ENCODE measurements around the gene PRR15.
"Not testable (repeated sequence)": the region's sequence is repeated elsewhere in the genome, so short reads cannot be mapped to it uniquely, and the experiment has no call there.

The PRR15 gene

GRCh38 chr7:29563590-29564495, at the start of gene PRR15:
TSS of gene PRR15 (plus strand) at chr7:29563835. CDS start at chr7:29566330, 2,495 bp downstream.
- no peak for DNase-seq (ENCODE audit: low read depth)

GRCh38 chr7:29516491-29516890, 47.1 kb upstream of the PRR15 start:
- no peak for DNase-seq (ENCODE audit: low read depth)

GRCh38 chr7:29518616-29519015, 45.0 kb upstream of the PRR15 start:
- no peak for DNase-seq (ENCODE audit: low read depth)

GRCh38 chr7:29523728-29524127, 39.9 kb upstream of the PRR15 start:
- no peak for DNase-seq (ENCODE audit: low read depth)

- no peak for DNase-seq (ENCODE audit: low read depth)
Observed at GRCh38 chr7:29527505-29528108, 36.0 kb upstream of the PRR15 start.

- not testable (repeated sequence) for DNase-seq (ENCODE audit: low read depth)
Observed at GRCh38 chr7:29528526-29528925, 35.1 kb upstream of the PRR15 start.

- no peak for DNase-seq (ENCODE audit: low read depth)
Observed at GRCh38 chr7:29538389-29538788, 25.2 kb upstream of the PRR15 start.

GRCh38 chr7:29539471-29539870, 24.2 kb upstream of the PRR15 start:
- no peak for DNase-seq (ENCODE audit: low read depth)

- DNase-seq (ENCODE audit: low read depth): no peak
Observed at GRCh38 chr7:29547421-29547820, 16.2 kb upstream of the PRR15 start.

GRCh38 chr7:29548823-29549222, 14.8 kb upstream of the PRR15 start:
- DNase-seq (ENCODE audit: low read depth): no peak

GRCh38 chr7:29552392-29552791, 11.2 kb upstream of the PRR15 start:
- DNase-seq (ENCODE audit: low read depth): no peak

GRCh38 chr7:29555061-29555460, 8.6 kb upstream of the PRR15 start:
- DNase-seq (ENCODE audit: low read depth): no peak

- DNase-seq (ENCODE audit: low read depth): no peak
Observed at GRCh38 chr7:29556405-29557195, 7.0 kb upstream of the PRR15 start.

GRCh38 chr7:29557954-29558353, 5.7 kb upstream of the PRR15 start:
- DNase-seq (ENCODE audit: low read depth): no peak

- DNase-seq (ENCODE audit: low read depth): no peak
Observed at GRCh38 chr7:29561271-29561670, 2.4 kb upstream of the PRR15 start.

- no peak for DNase-seq (ENCODE audit: low read depth)
Observed at GRCh38 chr7:29562307-29562706, 1.3 kb upstream of the PRR15 start.

- DNase-seq (ENCODE audit: low read depth): no peak
Observed at GRCh38 chr7:29564496-29565223, 1.0 kb downstream of the PRR15 start.

GRCh38 chr7:29565224-29565630, 1.6 kb downstream of the PRR15 start:
- no peak for DNase-seq (ENCODE audit: low read depth)

- DNase-seq (ENCODE audit: low read depth): no peak
Observed at GRCh38 chr7:29565634-29565981, 2.0 kb downstream of the PRR15 start.

GRCh38 chr7:29565982-29566746, 2.5 kb downstream of the PRR15 start:
- no peak for DNase-seq (ENCODE audit: low read depth)

- no peak for DNase-seq (ENCODE audit: low read depth)
Observed at GRCh38 chr7:29567174-29567573, 3.5 kb downstream of the PRR15 start.
